IMR-90 (cell line): Measurements from ENCODE around the gene ATP5F1D.

Experiments used
- BHLHE40 ChIP-seq: fragments of 150-350 bp; IDR thresholded peaks from 2 replicates; pipeline ENCODE4 v1.6.1; 2016; ENCODE audit warnings: mild to moderate bottlenecking, low read depth, low read length
- POLR2A ChIP-seq: IDR thresholded peaks from 2 replicates; pipeline ENCODE4 v1.6.1; 2012; ENCODE audit warnings: mild to moderate bottlenecking, low read depth, low read length
- RFX5 ChIP-seq: IDR thresholded peaks from 2 replicates; pipeline ENCODE4 v1.8.0; 2012; ENCODE audit warnings: low read depth, mild to moderate bottlenecking, low read length, moderate library complexity
- TF ChIP-seq, protein P1 (sequence below): conservative IDR thresholded peaks from 2 replicates; pipeline ENCODE4 v1.5.1; 2012; ENCODE audit warnings: mild to moderate bottlenecking, low read depth, low read length, improper control_type of control experiment

DNA sequence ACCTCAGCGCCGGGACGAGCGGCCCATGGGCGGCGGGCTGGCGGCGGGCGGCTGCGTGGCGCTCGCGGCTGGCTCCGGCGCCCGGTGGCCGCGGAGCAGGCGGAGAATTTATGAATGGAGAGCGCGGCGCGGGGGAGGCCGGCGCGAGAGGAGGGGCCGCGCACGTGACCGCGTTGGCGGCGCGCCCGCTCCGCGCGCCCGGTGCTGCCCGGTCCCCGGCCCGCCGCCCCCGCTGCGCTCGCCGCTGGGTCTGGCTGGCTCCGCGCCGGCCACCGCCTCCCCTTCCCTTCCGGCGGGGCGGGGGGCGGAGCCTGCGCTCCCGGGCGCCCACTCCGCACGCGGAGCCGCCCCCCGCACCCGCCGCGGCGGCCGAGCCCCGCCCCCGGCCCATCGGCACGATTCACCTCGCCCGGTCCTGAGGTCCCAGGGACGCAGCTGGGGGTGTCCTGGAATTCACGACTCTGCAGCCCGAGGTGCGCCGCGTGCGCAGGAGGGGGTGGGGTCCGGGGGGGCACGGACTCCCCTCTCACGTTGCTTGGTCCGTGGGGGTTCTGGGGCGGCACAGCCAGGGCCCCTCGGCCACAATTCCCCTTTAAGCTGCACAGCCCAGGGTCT lies 3.7 kb upstream of the ATP5F1D start, which contains the start of gene CBARP:
- TF ChIP-seq, protein P1, sequence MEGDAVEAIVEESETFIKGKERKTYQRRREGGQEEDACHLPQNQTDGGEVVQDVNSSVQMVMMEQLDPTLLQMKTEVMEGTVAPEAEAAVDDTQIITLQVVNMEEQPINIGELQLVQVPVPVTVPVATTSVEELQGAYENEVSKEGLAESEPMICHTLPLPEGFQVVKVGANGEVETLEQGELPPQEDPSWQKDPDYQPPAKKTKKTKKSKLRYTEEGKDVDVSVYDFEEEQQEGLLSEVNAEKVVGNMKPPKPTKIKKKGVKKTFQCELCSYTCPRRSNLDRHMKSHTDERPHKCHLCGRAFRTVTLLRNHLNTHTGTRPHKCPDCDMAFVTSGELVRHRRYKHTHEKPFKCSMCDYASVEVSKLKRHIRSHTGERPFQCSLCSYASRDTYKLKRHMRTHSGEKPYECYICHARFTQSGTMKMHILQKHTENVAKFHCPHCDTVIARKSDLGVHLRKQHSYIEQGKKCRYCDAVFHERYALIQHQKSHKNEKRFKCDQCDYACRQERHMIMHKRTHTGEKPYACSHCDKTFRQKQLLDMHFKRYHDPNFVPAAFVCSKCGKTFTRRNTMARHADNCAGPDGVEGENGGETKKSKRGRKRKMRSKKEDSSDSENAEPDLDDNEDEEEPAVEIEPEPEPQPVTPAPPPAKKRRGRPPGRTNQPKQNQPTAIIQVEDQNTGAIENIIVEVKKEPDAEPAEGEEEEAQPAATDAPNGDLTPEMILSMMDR = no peak
- TF ChIP-seq RFX5 = no peak
- TF ChIP-seq POLR2A = peak; percentile 69
- peak; percentile 81 for TF ChIP-seq BHLHE40
